IMR-90 (cell line): ENCODE measurements around the gene RTF1. TPM values are rescaled to one million over a fixed set of nuclear protein-coding genes. Genes with fewer than 3 reads are reported as not detected.

Experiments used
- ATAC-seq: fragments of 200-7000 bp; cut with Tn5 transposase; 2 replicates; pipeline ENCODE4 v1.9.1; 2020; ENCODE audit warnings: low read depth, mild to moderate bottlenecking, moderate library complexity
- BruUV-seq: library from RNA; stranded (reverse); fragments of 400-500 nt; replicated peaks from 2 replicates; lab custom pipeline; 2021; lab: Mats Ljungman, UMichigan
- CTCF ChIA-PET: fragments of 300-600 bp; formaldehyde crosslinking; extraction: SDS; loops from one replicate; lab custom pipeline; 2021; ENCODE audit warnings: antibody characterized with exemption; lab: Yijun Ruan, JAX
- POLR2A ChIA-PET: fragments of 300-600 bp; sonication (Branson Sonifier 250); formaldehyde crosslinking; loops from one replicate; lab custom pipeline; 2022; ENCODE audit warnings: antibody characterized with exemption; ENCODE audit not compliant: unreplicated experiment; lab: Charles Lee
- DNase-seq: peaks from one replicate; pipeline ENCODE4 v3.0.0; 2013
- H2AFZ ChIP-seq: replicated peaks from 2 replicates; pipeline ENCODE3; 2013; ENCODE audit warnings: low read length, mild to moderate bottlenecking; ENCODE audit not compliant: poor library complexity
- H2AK5ac ChIP-seq: 2 replicates; pipeline ENCODE4 v1.6.1; 2013; ENCODE audit warnings: low read depth, low read length, inconsistent platforms
- H2AK9ac ChIP-seq: replicated peaks from 2 replicates; pipeline ENCODE3; 2013; ENCODE audit warnings: mild to moderate bottlenecking, low read depth, low read length, moderate library complexity; ENCODE audit not compliant: poor library complexity
- H2BK120ac ChIP-seq: 2 replicates; pipeline ENCODE4 v1.6.1; 2013; ENCODE audit warnings: low read depth, low read length, inconsistent platforms
- H2BK15ac ChIP-seq: 3 replicates; pipeline ENCODE4 v1.6.1; 2013; ENCODE audit warnings: low read depth, low read length, inconsistent platforms
- H2BK20ac ChIP-seq: 2 replicates; pipeline ENCODE4 v1.6.1; 2013; ENCODE audit warnings: low read depth, mild to moderate bottlenecking, inconsistent platforms, low read length, moderate library complexity
- H2BK5ac ChIP-seq: 2 replicates; pipeline ENCODE4 v1.6.1; 2013; ENCODE audit warnings: mild to moderate bottlenecking, low read depth, low read length, inconsistent platforms; ENCODE audit not compliant: poor library complexity, severe bottlenecking
- H3K14ac ChIP-seq: replicated peaks from 2 replicates; pipeline ENCODE4 v1.6.1; 2013; ENCODE audit warnings: low read depth, low read length, inconsistent platforms
- H3K18ac ChIP-seq: 2 replicates; pipeline ENCODE4 v1.6.1; 2013; ENCODE audit warnings: low read depth, low read length, control low read depth
- H3K23ac ChIP-seq: 2 replicates; pipeline ENCODE4 v1.6.1; 2013; ENCODE audit warnings: low read depth, low read length, inconsistent platforms
- H3K27ac ChIP-seq: 2 replicates; pipeline ENCODE4 v1.5.1; 2013; ENCODE audit warnings: mild to moderate bottlenecking, control low read depth, low read length; ENCODE audit not compliant: insufficient read depth
- H3K27me3 ChIP-seq: 2 replicates; pipeline ENCODE4 v1.6.1; 2013; ENCODE audit warnings: low read length; ENCODE audit not compliant: control insufficient read depth, insufficient read depth
- H3K36me3 ChIP-seq: 2 replicates; pipeline ENCODE4 v1.6.1; 2013; ENCODE audit warnings: low read length, mixed read lengths; ENCODE audit not compliant: control insufficient read depth, insufficient read depth
- H3K4ac ChIP-seq: 2 replicates; pipeline ENCODE4 v1.6.1; 2013; ENCODE audit warnings: low read depth, low read length, inconsistent platforms
- H3K4me1 ChIP-seq: 2 replicates; pipeline ENCODE4 v1.6.1; 2013; ENCODE audit warnings: low read length, mixed read lengths; ENCODE audit not compliant: control insufficient read depth, insufficient read depth
- H3K4me2 ChIP-seq: 2 replicates; pipeline ENCODE4 v1.6.1; 2013; ENCODE audit warnings: low read depth, mild to moderate bottlenecking, control low read depth, low read length, moderate library complexity
- H3K4me3 ChIP-seq: 2 replicates; pipeline ENCODE4 v1.5.1; 2013; ENCODE audit warnings: low read depth, mild to moderate bottlenecking, control low read depth, low read length, moderate library complexity; ENCODE audit not compliant: insufficient read depth
- H3K56ac ChIP-seq: 2 replicates; pipeline ENCODE4 v1.6.1; 2013; ENCODE audit warnings: low read length, inconsistent platforms; ENCODE audit not compliant: insufficient read depth; ENCODE audit errors: extremely low read depth
- H3K79me1 ChIP-seq, 2 experiments: 2 replicates each; pipeline ENCODE4 v1.6.1; 2013; ENCODE audit warnings: low read length in 2 of 2, inconsistent platforms in 1 of 2, low read depth in 1 of 2
- H3K9ac ChIP-seq: 2 replicates; pipeline ENCODE4 v1.6.1; 2013; ENCODE audit warnings: low read depth, low read length, control low read depth
- H3K9me1 ChIP-seq: 2 replicates; pipeline ENCODE4 v1.6.1; 2013; ENCODE audit warnings: low read length, inconsistent platforms; ENCODE audit not compliant: insufficient read depth
- H3K9me3 ChIP-seq: 2 replicates; pipeline ENCODE4 v1.6.1; 2013; ENCODE audit warnings: low read length; ENCODE audit not compliant: control insufficient read depth, insufficient read depth
- H4K20me1 ChIP-seq: 2 replicates; pipeline ENCODE4 v1.6.1; 2013; ENCODE audit warnings: low read length, inconsistent platforms; ENCODE audit not compliant: insufficient read depth
- H4K5ac ChIP-seq: 2 replicates; pipeline ENCODE4 v1.6.1; 2013; ENCODE audit warnings: mild to moderate bottlenecking, low read depth, low read length, control low read depth
- H4K8ac ChIP-seq, 2 experiments: 2 replicates each; pipeline ENCODE4 v1.6.1; 2013; ENCODE audit warnings: low read depth in 2 of 2, low read length in 2 of 2, control low read depth in 1 of 2, inconsistent platforms in 1 of 2
- H4K91ac ChIP-seq: 2 replicates; pipeline ENCODE4 v1.6.1; 2013; ENCODE audit warnings: low read depth, low read length, inconsistent platforms; ENCODE audit not compliant: insufficient read depth
- BHLHE40 ChIP-seq: fragments of 150-350 bp; IDR thresholded peaks from 2 replicates; pipeline ENCODE4 v1.6.1; 2016; ENCODE audit warnings: mild to moderate bottlenecking, low read depth, low read length
- CEBPB ChIP-seq: IDR thresholded peaks from 2 replicates; pipeline ENCODE4 v1.6.1; 2012; ENCODE audit warnings: low read depth, low read length, improper control_type of control experiment
- CHD1 ChIP-seq: IDR thresholded peaks from 2 replicates; pipeline ENCODE4 v1.6.1; 2012; ENCODE audit warnings: low read depth, low read length, improper control_type of control experiment
- FOS ChIP-seq: fragments of 150-350 bp; IDR thresholded peaks from 2 replicates; pipeline ENCODE4 v1.6.1; 2016; ENCODE audit warnings: low read depth, low read length
- MAFK ChIP-seq: IDR thresholded peaks from 2 replicates; pipeline ENCODE4 v1.6.1; 2012; ENCODE audit warnings: low read depth, low read length, improper control_type of control experiment
- MAZ ChIP-seq: IDR thresholded peaks from 2 replicates; pipeline ENCODE4 v1.6.1; 2012; ENCODE audit warnings: low read depth, mild to moderate bottlenecking, low read length, improper control_type of control experiment, moderate library complexity, borderline replicate concordance
- MXI1 ChIP-seq: IDR thresholded peaks from 2 replicates; pipeline ENCODE4 v1.6.1; 2012; ENCODE audit warnings: low read depth, mild to moderate bottlenecking, low read length, moderate library complexity, borderline replicate concordance
- NFE2L2 ChIP-seq: fragments of 150-350 bp; IDR thresholded peaks from 2 replicates; pipeline ENCODE4 v1.6.1; 2016; ENCODE audit warnings: low read depth, mild to moderate bottlenecking, low read length
- POLR2A ChIP-seq: IDR thresholded peaks from 2 replicates; pipeline ENCODE4 v1.6.1; 2012; ENCODE audit warnings: mild to moderate bottlenecking, low read depth, low read length
- RAD21 ChIP-seq: IDR thresholded peaks from 2 replicates; pipeline ENCODE4 v1.6.1; 2012; ENCODE audit warnings: low read length, improper control_type of control experiment
- RCOR1 ChIP-seq: IDR thresholded peaks from 2 replicates; pipeline ENCODE4 v1.6.1; 2012; ENCODE audit warnings: mild to moderate bottlenecking, low read length, improper control_type of control experiment; ENCODE audit not compliant: insufficient replicate concordance
- RFX5 ChIP-seq: IDR thresholded peaks from 2 replicates; pipeline ENCODE4 v1.8.0; 2012; ENCODE audit warnings: low read depth, mild to moderate bottlenecking, low read length, moderate library complexity
- SMC3 ChIP-seq: fragments of 150-350 bp; IDR thresholded peaks from 2 replicates; pipeline ENCODE4 v1.6.1; 2016; ENCODE audit warnings: low read depth, mild to moderate bottlenecking, antibody characterized with exemption, low read length, moderate library complexity
- dilution Hi-C: fragments of 300-500 bp; cut with HindIII; formaldehyde crosslinking; loops from one replicate; pipeline ENCODE4 v1.14.3; 2018; ENCODE audit warnings: low sequenced_read_pairs; ENCODE audit not compliant: unreplicated experiment
- in situ Hi-C: fragments of 300-500 bp; cut with MboI; formaldehyde crosslinking; loops from 3 replicates; pipeline ENCODE4 v1.14.3; 2019; ENCODE audit warnings: low sequenced_read_pairs, inconsistent platforms, mixed read lengths
- intact Hi-C: fragments of 100-400 bp; cut with micrococcal nuclease; formaldehyde crosslinking; loops from 2 replicates; pipeline ENCODE4 v1.10.0; 2022
- polyA plus RNA-seq, 3 experiments: library from polyadenylated mRNA; depleted of rRNA; stranded (reverse); fragments of >200 nt; gene quantifications; 2 replicates each; pipeline ENCODE4 v1.2.3, GENCODE V29; 2012; ENCODE audit warnings: low replicate concordance in 1 of 3
- total RNA-seq: library from RNA; depleted of rRNA; stranded (reverse); fragments of >200 nt; gene quantifications from 2 replicates; pipeline ENCODE4 v1.2.3, GENCODE V29; 2012
- TF ChIP-seq, protein P1 (sequence below): fragments of 150-350 bp; IDR thresholded peaks from 2 replicates; pipeline ENCODE4 v1.6.1; 2017; ENCODE audit warnings: mild to moderate bottlenecking, antibody characterized with exemption, low read length, low read depth
- TF ChIP-seq, protein P2 (sequence below): fragments of 150-350 bp; IDR thresholded peaks from 2 replicates; pipeline ENCODE4 v1.6.1; 2016; ENCODE audit warnings: low read depth, mild to moderate bottlenecking, low read length, moderate library complexity, borderline replicate concordance
- TF ChIP-seq, protein P3 (sequence below): conservative IDR thresholded peaks from 2 replicates; pipeline ENCODE4 v1.5.1; 2012; ENCODE audit warnings: mild to moderate bottlenecking, low read depth, low read length, improper control_type of control experiment

The RTF1 gene
- total and polyA plus RNA-seq, 2 of the 4 experiments (the other 2 are of a cell fraction), result 15.1 to 24.3 TPM

DNA sequence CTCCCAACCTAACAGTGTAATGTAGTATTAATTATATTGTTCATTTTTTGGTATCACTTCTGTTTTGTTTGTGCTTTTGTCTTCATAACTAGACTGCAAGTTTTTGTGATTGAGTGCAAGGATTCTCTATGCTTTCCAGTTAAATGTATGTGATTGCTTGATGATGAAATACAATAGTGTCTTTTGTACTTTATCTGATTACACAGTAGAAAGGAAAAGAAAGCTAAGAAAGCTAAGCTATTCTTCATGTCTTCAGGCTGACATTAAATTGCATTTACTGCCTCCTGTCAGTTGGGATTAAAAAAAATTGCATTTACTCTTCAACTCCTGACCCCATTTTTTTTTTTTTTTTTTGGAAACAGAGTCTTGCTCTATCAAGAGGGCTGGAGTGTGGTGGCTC lies 28.5 kb downstream of the RTF1 start:
- H3K9me3 ChIP-seq, result no peaks in the 10 kb centered on the region
- peaks cover 17% of the 10 kb centered on the region for H3K36me3 ChIP-seq
- POLR2A ChIA-PET, result no interaction called here

More for the DNA sequence above, 28.5 kb downstream of the RTF1 start:
- Histone ChIP-seq H3K14ac (no peak overlapping the region), H3K4ac (no peak overlapping the region), H4K20me1 (0 out of 2 replicates have a peak, but pooled peaks cover 4% of the 10 kb centered on the region), H2AK9ac (no peak overlapping the region), H2BK120ac (no peak overlapping the region), H3K27ac (no peak overlapping the region), H3K4me2 (no peak overlapping the region), H2AK5ac (no peak overlapping the region), H3K4me3 (no peak overlapping the region), H4K5ac (no peak overlapping the region), H2BK5ac (no peak overlapping the region), H3K18ac (no peak overlapping the region), H4K91ac (no peak overlapping the region), H2AFZ (no peak overlapping the region), H2BK15ac (no peak overlapping the region), H3K27me3 (no peaks in the 10 kb centered on the region), H3K4me1 (no peaks in the 10 kb centered on the region), H3K56ac (no peak overlapping the region), H3K79me1 (peaks cover 20 to 60% of the 10 kb centered on the region in 2 experiments), H3K23ac (no peak overlapping the region), H2BK20ac (no peak overlapping the region), H3K9me1 (no peaks in the 10 kb centered on the region; the same call in 1 of the 2 replicates), H3K9ac (no peak overlapping the region), H4K8ac (no peak overlapping the region)
- BruUV-seq, result no TSS peak
- dilution Hi-C loops, result no loop called here
- CTCF ChIA-PET, result interaction anchor here (1.5 kb wide), 1 partner anchor 20 kb away, joined by 3 read pairs; no protein-coding TSS in a partner anchor
- in situ Hi-C loops, result no loop called here
- DNase-seq (no peak), ATAC-seq (no peak)
- TF ChIP-seq FOS, result no peak
- TF ChIP-seq, protein P1, sequence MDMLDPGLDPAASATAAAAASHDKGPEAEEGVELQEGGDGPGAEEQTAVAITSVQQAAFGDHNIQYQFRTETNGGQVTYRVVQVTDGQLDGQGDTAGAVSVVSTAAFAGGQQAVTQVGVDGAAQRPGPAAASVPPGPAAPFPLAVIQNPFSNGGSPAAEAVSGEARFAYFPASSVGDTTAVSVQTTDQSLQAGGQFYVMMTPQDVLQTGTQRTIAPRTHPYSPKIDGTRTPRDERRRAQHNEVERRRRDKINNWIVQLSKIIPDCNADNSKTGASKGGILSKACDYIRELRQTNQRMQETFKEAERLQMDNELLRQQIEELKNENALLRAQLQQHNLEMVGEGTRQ, result no peak
- TF ChIP-seq MAZ, result no peak
- TF ChIP-seq, protein P2, sequence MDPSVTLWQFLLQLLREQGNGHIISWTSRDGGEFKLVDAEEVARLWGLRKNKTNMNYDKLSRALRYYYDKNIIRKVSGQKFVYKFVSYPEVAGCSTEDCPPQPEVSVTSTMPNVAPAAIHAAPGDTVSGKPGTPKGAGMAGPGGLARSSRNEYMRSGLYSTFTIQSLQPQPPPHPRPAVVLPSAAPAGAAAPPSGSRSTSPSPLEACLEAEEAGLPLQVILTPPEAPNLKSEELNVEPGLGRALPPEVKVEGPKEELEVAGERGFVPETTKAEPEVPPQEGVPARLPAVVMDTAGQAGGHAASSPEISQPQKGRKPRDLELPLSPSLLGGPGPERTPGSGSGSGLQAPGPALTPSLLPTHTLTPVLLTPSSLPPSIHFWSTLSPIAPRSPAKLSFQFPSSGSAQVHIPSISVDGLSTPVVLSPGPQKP, result no peak
- no peak for TF ChIP-seq RFX5
- TF ChIP-seq NFE2L2, result no peak
- TF ChIP-seq, protein P3, sequence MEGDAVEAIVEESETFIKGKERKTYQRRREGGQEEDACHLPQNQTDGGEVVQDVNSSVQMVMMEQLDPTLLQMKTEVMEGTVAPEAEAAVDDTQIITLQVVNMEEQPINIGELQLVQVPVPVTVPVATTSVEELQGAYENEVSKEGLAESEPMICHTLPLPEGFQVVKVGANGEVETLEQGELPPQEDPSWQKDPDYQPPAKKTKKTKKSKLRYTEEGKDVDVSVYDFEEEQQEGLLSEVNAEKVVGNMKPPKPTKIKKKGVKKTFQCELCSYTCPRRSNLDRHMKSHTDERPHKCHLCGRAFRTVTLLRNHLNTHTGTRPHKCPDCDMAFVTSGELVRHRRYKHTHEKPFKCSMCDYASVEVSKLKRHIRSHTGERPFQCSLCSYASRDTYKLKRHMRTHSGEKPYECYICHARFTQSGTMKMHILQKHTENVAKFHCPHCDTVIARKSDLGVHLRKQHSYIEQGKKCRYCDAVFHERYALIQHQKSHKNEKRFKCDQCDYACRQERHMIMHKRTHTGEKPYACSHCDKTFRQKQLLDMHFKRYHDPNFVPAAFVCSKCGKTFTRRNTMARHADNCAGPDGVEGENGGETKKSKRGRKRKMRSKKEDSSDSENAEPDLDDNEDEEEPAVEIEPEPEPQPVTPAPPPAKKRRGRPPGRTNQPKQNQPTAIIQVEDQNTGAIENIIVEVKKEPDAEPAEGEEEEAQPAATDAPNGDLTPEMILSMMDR, result no peak
- TF ChIP-seq MAFK, result no peak
- TF ChIP-seq CHD1, result no peak
- TF ChIP-seq POLR2A, result no peak
- TF ChIP-seq MXI1, result no peak
- no peak for TF ChIP-seq BHLHE40
- no peak for TF ChIP-seq RCOR1
- no peak for TF ChIP-seq CEBPB
- TF ChIP-seq SMC3, result no peak
- TF ChIP-seq RAD21, result no peak
- intact Hi-C loops, result no loop called here
